HepG2 (cell line): Measurements from ENCODE around the gene GALNT16. TPM values are rescaled to one million over a fixed set of nuclear protein-coding genes. Genes with fewer than 3 reads are reported as not detected.
A peak's percentile ranks its signal among the peaks of the same experiment; 100 is the strongest.

Source experiments
- ETV6 ChIP-seq: sonication (generic); formaldehyde crosslinking; conservative IDR thresholded peaks from 2 replicates; pipeline ENCODE4 v1.4.0; 2020; ENCODE audit warnings: missing genetic modification reagents
- KIAA2018 ChIP-seq: sonication (generic); formaldehyde crosslinking; IDR thresholded peaks from 2 replicates; pipeline ENCODE4 v1.5.0; 2020; ENCODE audit warnings: mild to moderate bottlenecking, missing genetic modification reagents, borderline replicate concordance
- PPARG ChIP-seq: conservative IDR thresholded peaks from 2 replicates; pipeline ENCODE4 v1.6.1; 2016; ENCODE audit warnings: missing biosample characterization, missing genetic modification reagents
- SKI ChIP-seq: fragments of 450-650 bp; IDR thresholded peaks from one replicate; pipeline ENCODE4 v1.6.1; 2018; ENCODE audit warnings: mild to moderate bottlenecking; ENCODE audit not compliant: partially characterized antibody
- SNAPC4 ChIP-seq: sonication (generic); formaldehyde crosslinking; IDR thresholded peaks from 2 replicates; pipeline ENCODE4 v1.4.0; 2020; ENCODE audit warnings: mild to moderate bottlenecking, missing genetic modification reagents
- U2AF1 ChIP-seq: fragments of 200-400 bp; formaldehyde crosslinking; optimal IDR thresholded peaks from 2 replicates; pipeline ENCODE3; 2017; ENCODE audit warnings: mild to moderate bottlenecking, low read depth, low read length
- UBTF ChIP-seq: sonication (generic); formaldehyde crosslinking; IDR thresholded peaks from 2 replicates; pipeline ENCODE4 v1.4.0; 2020; ENCODE audit warnings: mild to moderate bottlenecking, missing genetic modification reagents
- ZNF382 ChIP-seq: sonication (generic); formaldehyde crosslinking; IDR thresholded peaks from 2 replicates; pipeline ENCODE4 v1.5.0; 2020; ENCODE audit warnings: missing genetic modification reagents, mild to moderate bottlenecking, borderline replicate concordance
- ZNF850 ChIP-seq: sonication (generic); formaldehyde crosslinking; conservative IDR thresholded peaks from 2 replicates; pipeline ENCODE4 v1.9.0; 2021; ENCODE audit warnings: mild to moderate bottlenecking, missing genetic modification reagents
- polyA plus RNA-seq, 8 experiments: library from polyadenylated mRNA; depleted of rRNA in 3 of 8; stranded (reverse) in 7 of 8; unstranded in 1 of 8; fragments of >200 nt; fragmentation: Illumina TruSeq in 4 of 8; extraction: Trizol in 4 of 8; gene quantifications; 2 replicates each; pipeline versions ENCODE4 v1.2.1 to v1.2.3, GENCODE V29; 2011 to 2016; ENCODE audit warnings: low read depth in 4 of 8, missing spikeins in 1 of 8, mixed read lengths in 1 of 8; ENCODE audit not compliant: insufficient read depth in 1 of 8
- total RNA-seq, 5 experiments: library from RNA; depleted of rRNA; stranded (reverse); fragments of >200 nt; fragmentation: Illumina TruSeq; extraction: Trizol; gene quantifications; 2 replicates each; pipeline ENCODE4 v1.2.3, GENCODE V29; 2016; ENCODE audit warnings: low read depth in 1 of 5
- TF ChIP-seq, protein P1 (sequence below): IDR thresholded peaks from 2 replicates; pipeline ENCODE4 v1.6.1; 2016; ENCODE audit warnings: missing genetic modification reagents, missing compliant biosample characterization

Gene GALNT16
- total and polyA plus RNA-seq, 2 of the 13 experiments (the other 11 are each of a cell fraction or from before 2014, with no cell fraction given), result 0.54 to 0.82 TPM

DNA sequence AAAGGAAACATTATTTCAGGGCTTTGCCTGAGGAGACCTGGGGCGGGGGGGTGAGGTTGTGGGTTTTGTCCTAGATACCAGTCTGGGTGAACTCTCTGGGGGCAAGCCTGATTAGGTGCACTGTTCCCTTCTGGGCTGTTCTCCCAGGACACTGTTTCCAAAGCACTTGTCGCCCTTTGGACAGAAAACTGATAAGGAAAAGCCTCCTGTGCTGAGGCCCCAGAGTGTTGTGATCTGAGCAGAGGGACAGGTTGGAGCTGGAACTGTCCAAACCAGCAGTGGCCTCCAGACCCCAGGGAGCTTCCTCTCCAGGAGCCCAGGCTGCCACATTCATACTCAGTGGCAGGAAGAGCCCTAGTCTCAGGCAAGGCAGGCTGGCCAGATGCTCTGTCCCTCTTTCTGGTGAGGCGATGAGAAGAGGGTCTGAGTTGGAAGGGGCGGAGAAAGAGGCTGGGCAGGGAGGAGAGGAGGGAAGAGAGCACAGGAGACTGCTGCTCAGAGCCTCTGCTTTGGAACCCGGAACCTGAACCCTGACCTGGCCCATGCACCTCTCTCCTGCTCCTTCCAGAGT, 1.9 kb downstream of the GALNT16 start (continued):
- TF ChIP-seq UBTF (peak; percentile 53; the same call in 1 of the 2 replicates), U2AF1 (no peak), KIAA2018 (CRISPR knock-in tag) (no peak), ETV6 (CRISPR knock-in tag) (no peak), ZNF382 (CRISPR knock-in tag) (no peak), SNAPC4 (CRISPR knock-in tag) (no peak), ZNF850 (CRISPR knock-in tag) (no peak), PPARG (no peak), SKI (no peak)
- TF ChIP-seq, protein P1, sequence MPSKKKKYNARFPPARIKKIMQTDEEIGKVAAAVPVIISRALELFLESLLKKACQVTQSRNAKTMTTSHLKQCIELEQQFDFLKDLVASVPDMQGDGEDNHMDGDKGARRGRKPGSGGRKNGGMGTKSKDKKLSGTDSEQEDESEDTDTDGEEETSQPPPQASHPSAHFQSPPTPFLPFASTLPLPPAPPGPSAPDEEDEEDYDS (CRISPR knock-in tag), result no peak
